Stimulated activated naive CD8-positive, alpha-beta T cell treated with anti-CD3 and anti-CD28 coated beads, Interleukin-15, amount 100 ng/mL, for 72 hours (primary cell): Measurements from ENCODE around the gene ELK3.

Experiments used
- ATAC-seq: fragments of 150-1000 bp; cut with Tn5 transposase; 2 replicates; pipeline ENCODE4 v1.10.0; 2021; ENCODE audit warnings: mild to moderate bottlenecking, moderate library complexity
- DNase-seq, 2 donors: peaks; one replicate each; pipeline ENCODE4 v3.0.0; 2021 to 2022
- H3K27ac Mint-ChIP-seq, 2 donors: one replicate each; pipeline ENCODE4 v1.8.0; 2022; ENCODE audit warnings: mild to moderate bottlenecking in 2 of 2, mixed read lengths in 2 of 2, moderate library complexity in 2 of 2
- H3K27me3 Mint-ChIP-seq: one replicate; pipeline ENCODE4 v1.8.0; 2022; ENCODE audit warnings: mixed read lengths
- H3K4me1 Mint-ChIP-seq: one replicate; pipeline ENCODE4 v1.8.0; 2022; ENCODE audit warnings: mild to moderate bottlenecking, mixed read lengths
- H3K4me3 Mint-ChIP-seq, 2 donors: one replicate each; pipeline ENCODE4 v1.8.0; 2022; ENCODE audit warnings: mild to moderate bottlenecking in 2 of 2, mixed read lengths in 2 of 2, moderate library complexity in 1 of 2
- H3K9me3 Mint-ChIP-seq, 2 donors: one replicate each; pipeline ENCODE4 v1.8.0; 2022; ENCODE audit warnings: mixed read lengths in 2 of 2

ELK3 gene

DNA sequence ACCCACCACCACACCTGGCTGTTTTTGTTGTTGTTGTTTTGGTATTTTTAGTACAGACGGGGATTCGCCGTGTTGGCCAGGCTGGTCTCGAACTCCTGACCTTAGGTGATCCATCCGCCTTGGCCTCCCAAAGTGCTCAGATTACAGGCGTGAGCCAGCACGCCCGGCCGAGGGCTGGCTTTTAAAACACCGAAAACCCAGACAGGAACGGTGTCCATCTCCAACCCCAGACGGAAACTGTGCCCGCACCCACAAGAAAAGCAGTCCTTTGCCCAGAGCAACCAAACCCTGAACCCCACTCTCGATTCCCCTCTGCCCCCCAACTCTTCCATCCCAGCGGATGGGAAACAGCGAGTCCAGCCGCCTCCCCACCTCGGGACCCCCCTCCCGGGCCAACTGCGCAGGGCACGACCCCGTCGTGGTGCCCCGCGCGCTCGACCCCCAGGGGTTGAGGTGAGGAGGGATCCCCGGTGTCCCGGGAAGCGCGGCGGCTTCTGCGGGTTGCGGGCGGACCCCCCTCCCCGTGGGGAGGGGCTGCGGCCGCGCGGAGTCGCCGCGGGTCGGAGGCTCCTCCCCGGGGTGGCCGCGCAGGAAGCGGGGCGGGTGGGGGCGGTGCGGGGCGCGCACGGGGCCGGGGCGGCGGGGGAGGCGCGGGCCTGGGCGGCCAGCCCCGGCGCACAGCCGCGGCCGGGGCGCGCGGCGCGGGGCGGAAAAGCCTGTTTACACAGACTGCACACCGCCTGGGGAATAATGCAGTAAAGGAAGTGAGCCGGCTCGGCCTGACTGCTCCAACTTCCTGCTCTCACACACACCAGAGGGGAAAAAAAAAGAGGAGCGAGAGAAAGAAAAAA, at the start of gene ELK3:
ELK3 (plus strand) TSS at position 651 of the 851 bp plus-strand sequence.
- Mint-ChIP-seq H3K4me3 (peak within 1 kb of the TSS; percentile 97 to 98), H3K27ac (peak within 1 kb of the TSS; percentile 99), H3K9me3 (peaks cover 0 to 7% of the 10 kb centered on the region in 2 donors), H3K27me3 (no peaks in the 10 kb centered on the region), H3K4me1 (peaks cover 69% of the 10 kb centered on the region)
- ATAC-seq (peak; percentile 61), DNase-seq (peak; percentile 38 to 48)

DNA sequence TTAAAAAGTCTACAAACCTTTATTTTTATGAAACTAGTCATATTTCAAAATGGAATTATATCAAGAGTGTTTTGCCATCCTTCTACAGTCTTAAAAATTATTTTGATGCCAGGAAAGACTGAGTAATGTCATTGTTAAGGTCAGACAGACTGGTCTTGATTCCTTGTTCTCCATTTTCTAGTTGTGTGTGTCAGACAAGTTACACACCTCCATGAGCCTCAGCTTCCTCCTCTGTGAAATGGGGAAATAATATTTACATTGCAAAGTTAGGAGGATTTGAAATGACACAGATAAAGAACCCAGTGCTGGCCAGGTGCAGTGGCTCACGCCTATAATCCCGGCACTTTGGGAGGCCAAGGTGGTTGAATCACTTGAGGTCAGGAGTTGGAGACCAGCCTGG, 47.4 kb upstream of the ELK3 start:
- peaks cover 20% of the 10 kb centered on the region for H3K4me1 Mint-ChIP-seq
- no peak for ATAC-seq
- H3K27ac Mint-ChIP-seq, result no peak overlapping the region
- no peaks in the 10 kb centered on the region for H3K27me3 Mint-ChIP-seq
- no peak overlapping the region for H3K4me3 Mint-ChIP-seq
- no peak for DNase-seq
- no peaks in the 10 kb centered on the region for H3K9me3 Mint-ChIP-seq

DNA sequence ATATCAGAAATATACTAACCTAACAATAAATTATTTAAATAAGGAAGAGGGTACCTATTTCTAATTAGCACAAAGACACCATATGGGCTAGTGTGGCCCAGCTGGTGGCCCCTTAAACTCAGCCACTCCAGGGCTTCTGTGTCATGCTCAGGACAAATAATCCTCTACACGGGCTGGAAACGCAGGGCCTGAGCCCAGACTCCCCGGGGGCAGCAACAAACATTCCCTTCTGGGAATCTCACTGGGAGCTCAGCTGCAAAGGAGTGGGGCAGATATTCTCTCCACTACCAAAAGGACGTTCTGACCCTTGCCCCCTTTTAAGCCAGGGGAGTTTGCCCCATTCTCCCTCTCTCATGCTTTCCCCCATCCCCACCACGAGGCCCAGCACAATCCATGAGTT, 43.7 kb upstream of the ELK3 start:
- Mint-ChIP-seq H3K4me1 (no peaks in the 10 kb centered on the region), H3K27me3 (no peaks in the 10 kb centered on the region), H3K4me3 (no peak overlapping the region), H3K27ac (peak overlapping the region in 1 of 2 donors; percentile 69), H3K9me3 (no peaks in the 10 kb centered on the region)
- DNase-seq (no peak), ATAC-seq (no peak)

DNA sequence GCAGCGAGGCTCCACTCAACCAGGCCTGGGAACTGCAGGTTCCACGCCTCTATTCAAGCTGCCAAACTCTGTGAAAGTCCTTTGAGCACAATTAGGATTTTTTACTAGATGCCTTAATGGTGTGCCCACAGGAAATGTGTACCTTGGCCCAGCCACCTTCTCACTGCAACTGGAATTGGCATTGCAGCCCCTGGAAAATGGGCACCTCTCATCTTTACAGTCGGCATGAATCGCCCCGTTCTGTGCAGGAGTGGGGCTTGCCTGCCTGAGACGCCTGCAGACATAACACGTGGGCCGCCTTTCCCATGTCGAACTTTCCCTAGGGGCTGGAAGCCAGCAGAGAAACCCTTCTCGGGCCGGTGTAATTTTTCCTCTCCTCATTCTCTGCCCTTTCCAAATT, 42.0 kb upstream of the ELK3 start:
- DNase-seq (no peak), ATAC-seq (no peak)
- Mint-ChIP-seq H3K27me3 (no peaks in the 10 kb centered on the region), H3K4me3 (no peak overlapping the region), H3K27ac (no peak overlapping the region), H3K9me3 (no peaks in the 10 kb centered on the region), H3K4me1 (no peaks in the 10 kb centered on the region)

DNA sequence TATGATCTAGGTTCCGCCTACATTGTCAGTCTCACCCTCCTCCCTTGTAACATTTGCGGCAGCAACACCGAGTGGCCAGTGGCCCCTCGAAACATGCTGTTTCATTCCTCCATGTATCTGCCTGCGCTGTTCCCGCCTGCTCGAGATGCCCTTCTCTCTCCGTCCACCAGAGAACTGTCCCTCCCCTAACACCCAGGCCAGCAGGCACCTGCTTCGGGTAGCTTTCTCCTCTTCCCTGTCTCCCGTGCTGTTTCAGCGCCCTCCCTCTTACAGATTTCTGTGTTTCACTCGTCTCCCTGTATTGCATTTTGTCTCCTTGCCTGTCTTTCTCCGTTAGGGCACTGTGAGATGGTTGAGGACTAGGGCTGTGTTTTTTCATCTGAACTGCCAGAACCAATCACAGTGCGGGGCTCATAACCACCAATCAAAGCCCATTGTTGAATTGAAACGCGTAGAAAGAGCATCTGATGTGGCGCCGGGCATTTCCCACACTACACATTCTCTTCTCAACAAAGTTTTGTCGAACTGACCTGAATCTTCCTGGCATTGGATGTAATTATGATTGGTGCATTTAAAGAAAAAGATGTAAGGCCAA, 40.9 kb upstream of the ELK3 start:
- Mint-ChIP-seq H3K27ac (peak overlapping the region in 1 of 2 donors; percentile 71), H3K4me1 (no peaks in the 10 kb centered on the region), H3K9me3 (no peaks in the 10 kb centered on the region), H3K27me3 (no peaks in the 10 kb centered on the region), H3K4me3 (no peak overlapping the region)
- no peak for ATAC-seq
- no peak for DNase-seq

DNA sequence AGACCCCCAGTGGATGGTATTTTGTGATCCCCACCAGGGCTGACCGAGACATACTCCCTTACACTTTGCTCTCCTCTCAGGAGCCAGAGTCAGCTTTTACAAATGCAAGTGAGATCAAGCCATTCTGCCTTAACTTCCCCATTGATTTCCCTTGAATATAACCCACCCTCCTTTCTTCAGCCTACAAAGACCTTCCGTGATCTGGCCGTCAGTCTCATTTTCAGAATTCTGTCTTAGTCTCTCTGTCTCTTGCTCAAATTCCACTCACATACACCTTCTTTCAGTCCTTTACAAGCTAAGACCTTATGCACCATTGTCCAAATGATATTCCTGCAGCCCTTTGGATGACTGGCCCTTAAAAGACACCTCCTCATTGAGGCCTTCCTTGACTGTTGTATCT, 39.0 kb upstream of the ELK3 start:
- no peaks in the 10 kb centered on the region for H3K9me3 Mint-ChIP-seq
- ATAC-seq (no peak), DNase-seq (no peak)
- peaks cover 7% of the 10 kb centered on the region for H3K4me1 Mint-ChIP-seq
- no peak overlapping the region for H3K27ac Mint-ChIP-seq
- H3K4me3 Mint-ChIP-seq, result no peak overlapping the region
- H3K27me3 Mint-ChIP-seq, result no peaks in the 10 kb centered on the region

DNA sequence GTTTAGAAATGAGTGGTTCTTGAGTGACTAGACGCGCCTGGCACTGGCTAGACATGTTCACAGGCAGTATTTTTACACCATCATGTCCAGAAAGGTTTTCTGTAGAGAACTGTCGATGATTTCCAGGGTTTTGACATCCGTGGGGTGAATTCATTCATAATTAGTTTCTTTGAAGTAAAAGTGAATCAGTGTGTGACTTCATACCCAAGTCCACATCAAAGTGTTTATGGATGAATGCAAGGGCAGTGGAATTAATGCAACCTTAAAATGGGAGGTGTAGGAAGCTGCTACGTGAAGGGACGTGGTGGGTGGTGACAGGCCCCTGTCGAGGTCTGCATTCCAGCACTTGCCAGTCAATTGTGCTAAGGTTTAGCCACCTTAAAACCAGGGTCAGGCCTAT, 38.4 kb upstream of the ELK3 start:
- Mint-ChIP-seq H3K27me3 (no peaks in the 10 kb centered on the region), H3K27ac (no peak overlapping the region), H3K4me3 (no peak overlapping the region), H3K9me3 (no peaks in the 10 kb centered on the region), H3K4me1 (peaks cover 11% of the 10 kb centered on the region)
- ATAC-seq, result no peak
- no peak for DNase-seq

DNA sequence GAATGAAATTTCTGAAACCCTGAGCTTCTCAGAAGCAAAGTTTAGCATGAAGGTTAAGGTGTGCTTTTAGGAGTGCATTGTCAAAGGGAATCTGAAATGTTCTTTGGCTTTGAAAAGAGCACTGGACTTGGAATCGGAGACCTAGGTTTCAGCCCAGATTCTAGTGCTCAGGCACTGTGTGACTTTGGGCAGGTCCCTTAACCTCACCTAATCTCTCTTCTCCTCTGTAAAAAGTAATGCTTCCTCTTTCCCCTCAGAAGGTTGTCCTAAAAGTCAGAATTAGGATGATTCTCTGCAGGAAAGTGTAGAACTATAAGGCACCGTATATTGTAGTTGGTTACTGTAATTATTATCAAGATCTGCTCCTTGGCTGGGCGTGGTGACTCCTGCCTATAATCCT, 38.0 kb upstream of the ELK3 start:
- DNase-seq (no peak), ATAC-seq (no peak)
- Mint-ChIP-seq H3K27ac (peak overlapping the region in 1 of 2 donors; percentile 79), H3K4me3 (no peak overlapping the region), H3K4me1 (peaks cover 11% of the 10 kb centered on the region), H3K27me3 (no peaks in the 10 kb centered on the region), H3K9me3 (no peaks in the 10 kb centered on the region)

DNA sequence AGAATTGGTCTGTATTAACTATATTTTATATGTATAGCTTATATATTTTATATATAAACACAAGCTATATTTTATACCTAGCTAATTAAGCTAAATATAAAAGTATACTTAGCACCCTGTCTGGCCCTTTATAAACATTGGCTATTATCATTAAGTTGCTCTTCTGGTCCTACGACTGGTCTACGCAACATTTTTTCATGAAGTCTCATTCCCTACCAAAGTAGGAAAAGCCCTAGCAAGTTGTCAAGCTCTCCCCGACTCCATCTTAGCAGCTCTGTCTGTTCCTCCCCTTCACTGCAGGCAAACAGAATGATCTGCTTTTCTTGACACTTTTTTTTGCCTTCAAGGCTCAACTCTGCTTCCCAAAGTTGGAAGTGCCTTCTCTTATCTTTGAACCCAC, 36.7 kb upstream of the ELK3 start:
- ATAC-seq, result no peak
- no peak overlapping the region for H3K4me3 Mint-ChIP-seq
- no peak for DNase-seq
- H3K4me1 Mint-ChIP-seq, result peaks cover 18% of the 10 kb centered on the region
- no peak overlapping the region for H3K27ac Mint-ChIP-seq
- H3K27me3 Mint-ChIP-seq, result no peaks in the 10 kb centered on the region
- peaks cover 4 to 5% of the 10 kb centered on the region in 2 donors for H3K9me3 Mint-ChIP-seq

DNA sequence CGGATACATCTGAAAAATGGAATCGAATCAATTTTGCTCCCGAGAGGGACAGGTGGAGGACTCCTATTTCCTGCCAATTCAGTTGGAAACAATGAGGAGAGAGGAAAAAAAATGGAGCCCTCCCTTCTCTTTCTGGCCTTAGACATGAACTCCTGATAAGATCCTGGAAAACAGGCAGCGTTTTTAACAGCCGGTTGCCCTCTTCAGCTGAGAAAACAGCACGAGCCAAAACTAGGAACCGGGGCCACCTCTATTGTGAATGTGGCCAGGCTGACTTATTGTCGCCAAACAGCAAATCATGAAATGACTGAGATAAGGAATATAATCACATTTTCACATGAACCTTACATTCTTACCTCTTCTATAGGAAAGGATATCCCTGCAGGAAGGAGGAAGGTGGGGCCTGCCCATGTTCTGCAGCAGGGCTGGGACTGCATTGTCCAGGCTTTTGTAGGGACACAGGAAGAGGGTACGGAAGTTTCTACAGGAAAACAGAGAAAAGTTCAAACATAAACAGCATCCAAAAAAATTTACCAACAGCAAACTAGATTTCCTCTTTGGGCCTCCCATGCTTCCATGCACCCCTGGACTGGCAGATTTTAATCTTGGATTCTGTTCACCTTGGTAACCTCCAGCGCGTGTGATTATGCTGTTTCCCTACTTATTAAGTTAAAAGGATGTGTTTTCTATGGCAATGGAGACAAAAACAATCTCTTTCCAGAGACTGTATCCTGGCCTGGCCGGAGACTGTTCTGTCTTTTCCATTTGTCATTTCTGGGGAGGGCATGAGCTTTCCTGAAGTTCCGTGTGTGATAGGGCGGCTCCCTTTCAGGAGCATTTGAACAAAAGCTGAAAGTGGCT, 29.0 kb upstream of the ELK3 start:
- Mint-ChIP-seq H3K27me3 (peaks cover 9% of the 10 kb centered on the region), H3K4me1 (peaks cover 11% of the 10 kb centered on the region), H3K4me3 (no peak overlapping the region), H3K27ac (peak overlapping the region in 1 of 2 donors; percentile 50), H3K9me3 (peaks cover 5 to 9% of the 10 kb centered on the region in 2 donors)
- DNase-seq (no peak), ATAC-seq (no peak)

DNA sequence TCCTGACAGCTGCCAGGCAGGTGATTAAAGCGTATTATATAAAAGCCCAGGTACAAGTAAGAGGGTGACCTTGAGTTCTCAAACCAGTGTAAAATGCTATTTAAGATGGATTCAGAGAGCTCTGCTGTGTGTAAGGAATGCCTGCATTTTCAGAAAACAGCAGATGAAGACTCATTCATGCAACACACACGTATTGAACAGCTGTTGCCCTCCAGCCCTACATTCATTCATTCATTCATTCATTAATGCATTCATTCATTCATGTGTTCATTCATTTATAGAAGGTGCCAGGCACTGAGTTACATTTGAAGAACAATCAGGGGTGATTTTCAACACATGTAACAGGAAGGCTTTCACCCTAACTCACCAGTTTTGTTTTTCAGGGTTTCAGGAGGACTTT, 27.4 kb upstream of the ELK3 start:
- H3K9me3 Mint-ChIP-seq, result peaks cover 6 to 9% of the 10 kb centered on the region in 2 donors
- H3K27me3 Mint-ChIP-seq, result peaks cover 14% of the 10 kb centered on the region
- DNase-seq, result no peak
- peaks cover 3% of the 10 kb centered on the region for H3K4me1 Mint-ChIP-seq
- no peak overlapping the region for H3K27ac Mint-ChIP-seq
- ATAC-seq, result no peak
- H3K4me3 Mint-ChIP-seq, result no peak overlapping the region

DNA sequence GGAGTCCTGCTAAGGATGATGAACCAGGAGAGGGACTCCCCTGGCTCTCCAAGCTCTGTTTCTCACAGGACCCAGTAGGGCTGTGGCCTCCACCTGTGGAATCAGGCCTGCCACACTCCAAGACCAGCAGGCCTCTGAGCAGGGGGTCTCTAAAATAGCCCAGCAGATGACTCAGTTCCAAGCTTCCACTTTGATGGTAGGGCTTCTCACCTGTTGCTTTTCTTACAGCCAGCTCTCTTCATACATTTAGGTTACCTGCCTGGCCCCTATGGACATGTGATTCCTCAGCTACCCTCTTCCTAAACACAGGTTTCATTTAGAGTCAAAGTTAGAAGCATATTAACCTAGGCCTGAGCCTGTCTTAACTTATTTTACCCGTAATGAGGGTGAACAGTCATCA, 26.7 kb upstream of the ELK3 start:
- Mint-ChIP-seq H3K4me1 (peaks cover 2% of the 10 kb centered on the region), H3K27ac (peak overlapping the region in 1 of 2 donors; percentile 90), H3K4me3 (no peak overlapping the region), H3K9me3 (peaks cover 8 to 9% of the 10 kb centered on the region in 2 donors), H3K27me3 (peaks cover 22% of the 10 kb centered on the region)
- ATAC-seq, result no peak
- DNase-seq, result no peak

DNA sequence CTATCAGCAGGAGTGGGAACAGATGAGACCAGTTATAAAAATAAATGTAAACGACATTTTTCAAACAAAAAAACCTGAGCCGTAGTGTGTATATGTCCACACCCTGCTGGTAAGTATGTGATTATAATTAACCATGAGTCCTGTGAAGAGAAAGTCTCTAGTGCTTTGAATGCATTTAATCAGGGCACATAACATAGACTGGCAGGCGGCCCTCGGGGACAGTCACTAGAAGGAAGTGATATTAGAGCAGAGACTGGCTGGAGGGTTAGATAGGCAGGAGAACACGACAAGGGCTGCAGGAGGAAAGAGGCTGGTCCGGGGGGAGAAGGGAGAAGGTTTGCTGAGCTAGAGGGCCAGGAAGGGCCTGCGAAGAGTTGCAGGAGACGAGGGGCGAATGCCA, 23.8 kb upstream of the ELK3 start:
- peaks cover 27% of the 10 kb centered on the region for H3K27me3 Mint-ChIP-seq
- no peak overlapping the region for H3K4me3 Mint-ChIP-seq
- ATAC-seq (no peak), DNase-seq (no peak)
- H3K4me1 Mint-ChIP-seq, result peaks cover 5% of the 10 kb centered on the region
- H3K27ac Mint-ChIP-seq, result no peak overlapping the region
- peaks cover 16 to 23% of the 10 kb centered on the region in 2 donors for H3K9me3 Mint-ChIP-seq

DNA sequence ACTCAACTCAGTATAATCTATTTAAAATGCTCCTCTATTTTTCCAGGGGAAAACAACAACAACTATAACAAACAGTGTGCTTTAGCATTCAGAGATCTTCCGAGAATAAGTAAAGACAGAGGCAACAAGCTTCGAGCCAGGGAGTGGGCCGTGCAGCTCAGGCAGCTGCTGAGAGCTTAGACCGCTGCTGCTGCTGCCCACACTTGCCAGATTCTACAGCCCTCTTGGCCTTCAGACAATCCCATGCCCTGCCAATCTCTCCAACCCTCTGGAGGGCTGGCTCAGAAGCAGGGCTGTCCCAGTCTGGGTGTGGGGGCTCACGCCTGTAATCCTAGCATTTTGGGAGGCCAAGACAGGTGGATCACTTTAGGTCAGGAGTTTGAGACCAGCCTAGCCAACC, 23.4 kb upstream of the ELK3 start:
- DNase-seq (no peak), ATAC-seq (no peak)
- H3K4me3 Mint-ChIP-seq, result no peak overlapping the region
- H3K9me3 Mint-ChIP-seq, result peaks cover 16 to 23% of the 10 kb centered on the region in 2 donors
- H3K4me1 Mint-ChIP-seq, result peaks cover 5% of the 10 kb centered on the region
- H3K27me3 Mint-ChIP-seq, result peaks cover 27% of the 10 kb centered on the region
- no peak overlapping the region for H3K27ac Mint-ChIP-seq

DNA sequence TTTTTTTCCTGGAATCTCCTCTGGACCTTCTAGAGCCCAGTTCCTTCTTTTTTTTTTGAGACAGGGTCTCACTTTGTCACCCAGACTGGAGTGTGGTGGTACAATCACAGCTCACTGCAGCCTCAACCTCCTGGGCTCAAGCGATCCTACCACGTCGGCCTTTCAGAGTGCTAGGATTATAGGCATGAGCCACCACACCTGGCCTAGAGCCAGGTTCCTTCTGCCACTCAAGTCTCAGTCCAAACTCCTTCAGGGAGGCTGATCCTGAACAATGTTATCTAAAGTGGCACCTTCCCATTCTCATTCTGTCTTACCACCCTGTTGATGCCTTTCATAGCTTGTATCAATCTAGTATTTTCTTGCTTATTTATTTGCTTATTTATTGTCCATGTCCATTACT, 22.3 kb upstream of the ELK3 start:
- Mint-ChIP-seq H3K9me3 (peaks cover 16 to 33% of the 10 kb centered on the region in 2 donors), H3K4me1 (peaks cover 12% of the 10 kb centered on the region), H3K27me3 (peaks cover 27% of the 10 kb centered on the region), H3K27ac (no peak overlapping the region), H3K4me3 (no peak overlapping the region)
- no peak for DNase-seq
- no peak for ATAC-seq

DNA sequence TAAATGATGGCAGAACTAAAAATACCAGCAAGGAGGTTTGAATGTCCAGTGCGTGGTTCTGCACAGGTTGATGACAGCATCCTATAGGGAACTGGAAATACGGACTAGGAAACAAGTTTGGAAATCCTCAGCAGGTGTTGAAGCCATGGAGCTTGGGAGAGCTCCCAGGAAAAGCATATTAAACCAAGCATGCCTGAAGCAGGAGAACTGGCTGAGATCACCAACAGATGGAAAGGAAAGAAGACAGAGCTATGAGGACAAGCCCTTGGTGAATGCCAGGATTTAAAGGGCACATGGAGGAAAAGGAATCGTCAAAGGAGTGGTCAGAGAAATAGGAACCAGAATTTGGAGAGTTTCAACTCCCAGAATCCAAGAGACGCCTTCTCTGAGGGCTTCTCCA, 21.2 kb upstream of the ELK3 start:
- Mint-ChIP-seq H3K9me3 (peaks cover 16 to 33% of the 10 kb centered on the region in 2 donors), H3K4me1 (peaks cover 23% of the 10 kb centered on the region), H3K4me3 (no peak overlapping the region), H3K27me3 (peaks cover 27% of the 10 kb centered on the region), H3K27ac (no peak overlapping the region)
- ATAC-seq, result no peak
- DNase-seq, result no peak
